CD14-positive monocyte (primary cell): ENCODE data around the gene TMEM117. TPM values are rescaled to one million over a fixed set of nuclear protein-coding genes. Genes with fewer than 3 reads are reported as not detected.

Experiments used
- DNase-seq, 3 donors: peaks; one replicate each; pipeline ENCODE4 v3.0.0-alpha.2; 2011 to 2022
- H2AFZ ChIP-seq: 2 replicates; pipeline ENCODE4 v1.6.0; 2012; ENCODE audit warnings: mild to moderate bottlenecking, low read depth, low read length, inconsistent platforms; ENCODE audit not compliant: insufficient read depth, poor library complexity, severe bottlenecking
- H3K27ac ChIP-seq, 2 donors: 1 replicate in 1 of 2; 2 replicates in 1 of 2; pipeline ENCODE4 v1.5.1; 2012 to 2013; ENCODE audit warnings: low read length in 2 of 2, control low read depth in 1 of 2, inconsistent platforms in 1 of 2, low read depth in 1 of 2, mild to moderate bottlenecking in 1 of 2
- H3K27me3 ChIP-seq, 2 donors: one replicate each; pipeline versions ENCODE4 v1.6.0 to v1.6.1; 2011 to 2013; ENCODE audit warnings: low read length in 2 of 2; ENCODE audit not compliant: control insufficient read depth in 2 of 2, insufficient read depth in 2 of 2
- H3K36me3 ChIP-seq, 2 donors: replicated peaks in 1 of 2; 1 replicate in 1 of 2; 2 replicates in 1 of 2; pipeline versions ENCODE4 v1.5.1 to v1.6.1; 2012 to 2013; ENCODE audit warnings: low read length in 2 of 2, control low read depth in 1 of 2, inconsistent platforms in 1 of 2, mild to moderate bottlenecking in 1 of 2; ENCODE audit not compliant: insufficient read depth in 2 of 2, control insufficient read depth in 1 of 2
- H3K4me1 ChIP-seq, 2 donors: 1 replicate in 1 of 2; 2 replicates in 1 of 2; pipeline versions ENCODE4 v1.5.1 to v1.6.1; 2012 to 2013; ENCODE audit warnings: low read length in 2 of 2, control low read depth in 1 of 2, inconsistent platforms in 1 of 2, mild to moderate bottlenecking in 1 of 2, moderate library complexity in 1 of 2; ENCODE audit not compliant: insufficient read depth in 2 of 2, control insufficient read depth in 1 of 2
- H3K4me2 ChIP-seq: replicated peaks from 2 replicates; pipeline ENCODE3; 2012; ENCODE audit warnings: low read length, moderate library complexity, mild to moderate bottlenecking; ENCODE audit not compliant: poor library complexity, severe bottlenecking; ENCODE audit errors: extremely low read depth
- H3K4me3 ChIP-seq, 3 experiments: fragments of 200-600 bp in 1 of 3; sonication (generic) in 1 of 3; replicated peaks in 1 of 3; 1 replicate in 2 of 3; 2 replicates in 1 of 3; pipeline ENCODE4 v1.5.1; 2011 to 2013; ENCODE audit warnings: low read length in 3 of 3, mild to moderate bottlenecking in 3 of 3, control low read depth in 2 of 3, low read depth in 2 of 3, inconsistent platforms in 1 of 3, moderate library complexity in 1 of 3
- H3K79me2 ChIP-seq: 2 replicates; pipeline ENCODE4 v1.6.0; 2012; ENCODE audit warnings: mild to moderate bottlenecking, control low read depth, inconsistent platforms, low read length, moderate library complexity; ENCODE audit not compliant: insufficient read depth
- H3K9ac ChIP-seq: 2 replicates; pipeline ENCODE4 v1.6.0; 2017; ENCODE audit warnings: low read length, mild to moderate bottlenecking; ENCODE audit not compliant: insufficient read depth, poor library complexity, severe bottlenecking
- H3K9me3 ChIP-seq, 2 donors: replicated peaks in 1 of 2; 1 replicate in 1 of 2; 2 replicates in 1 of 2; pipeline versions ENCODE4 v1.5.1 to v1.6.1; 2012 to 2013; ENCODE audit warnings: low read length in 2 of 2, control low read depth in 1 of 2; ENCODE audit not compliant: control insufficient read depth in 1 of 2, insufficient read depth in 1 of 2
- H4K20me1 ChIP-seq: 2 replicates; pipeline ENCODE4 v1.6.0; 2012; ENCODE audit warnings: mild to moderate bottlenecking, low read length, control low read depth, moderate library complexity; ENCODE audit not compliant: insufficient read depth
- H3K27ac Mint-ChIP-seq, 7 donors: one replicate each; pipeline ENCODE4 v1.8.0; 2020; ENCODE audit warnings: mild to moderate bottlenecking in 7 of 7, mixed read lengths in 7 of 7, moderate library complexity in 6 of 7, inconsistent platforms in 2 of 7
- H3K27me3 Mint-ChIP-seq, 3 donors: one replicate each; pipeline ENCODE4 v1.8.0; 2021 to 2022; ENCODE audit warnings: low read depth in 3 of 3, mild to moderate bottlenecking in 3 of 3, mixed read lengths in 3 of 3, moderate library complexity in 3 of 3, inconsistent platforms in 1 of 3
- H3K36me3 Mint-ChIP-seq, 2 donors: one replicate each; pipeline ENCODE4 v1.8.0; 2020; ENCODE audit warnings: mixed read lengths in 2 of 2, inconsistent platforms in 1 of 2, mild to moderate bottlenecking in 1 of 2
- H3K4me1 Mint-ChIP-seq: one replicate; pipeline ENCODE4 v1.8.0; 2020; ENCODE audit warnings: mild to moderate bottlenecking, mixed read lengths
- H3K4me3 Mint-ChIP-seq, 2 donors: one replicate each; pipeline ENCODE4 v1.8.0; 2020; ENCODE audit warnings: mild to moderate bottlenecking in 2 of 2, mixed read lengths in 2 of 2, moderate library complexity in 1 of 2
- H3K9me3 Mint-ChIP-seq, 7 donors: one replicate each; pipeline ENCODE4 v1.8.0; 2020 to 2022; ENCODE audit warnings: mixed read lengths in 7 of 7, mild to moderate bottlenecking in 6 of 7, moderate library complexity in 6 of 7, inconsistent platforms in 2 of 7
- CTCF ChIP-seq: fragments of 200-600 bp; IDR thresholded peaks from one replicate; pipeline ENCODE4 v1.8.0; 2022; ENCODE audit warnings: antibody characterized with exemption, mild to moderate bottlenecking
- intact Hi-C, 2 donors: fragments of 100-400 bp; cut with micrococcal nuclease; formaldehyde crosslinking; loops; one replicate each; pipeline versions ENCODE4 v1.15.0 to v1.15.1; 2023
- polyA plus RNA-seq, 3 donors: library from polyadenylated mRNA; depleted of rRNA in 1 of 3; unstranded in 2 of 3; stranded (reverse) in 1 of 3; fragments of 300-500 nt in 2 of 3; fragments of >200 nt in 1 of 3; fragmentation: Illumina TruSeq in 2 of 3; gene quantifications; 1 replicate in 2 of 3; 2 replicates in 1 of 3; pipeline ENCODE4 v1.2.3, GENCODE V29; 2012 to 2021

TMEM117 gene
- polyA plus RNA-seq, 3 donors, result 0.11 to 0.42 TPM; not detected in 1

GRCh38 chr12:44342371-44342770 is 506.5 kb downstream of the TMEM117 start:
- peaks cover 3 to 6% of the 10 kb centered on the region in 2 donors for H3K9me3 ChIP-seq
- H4K20me1 ChIP-seq, result no peaks in the 10 kb centered on the region
- H3K36me3 ChIP-seq, result no peaks in the 10 kb centered on the region
- no peak overlapping the region for H2AFZ ChIP-seq
- no peaks in the 10 kb centered on the region for H3K4me1 ChIP-seq
- no peak for DNase-seq
- H3K9ac ChIP-seq, result no peak overlapping the region
- H3K4me3 ChIP-seq, result no peak overlapping the region
- H3K4me3 Mint-ChIP-seq, result no peak overlapping the region
- no peaks in the 10 kb centered on the region for H3K27me3 ChIP-seq
- H3K79me2 ChIP-seq, result no peaks in the 10 kb centered on the region
- TF ChIP-seq CTCF, result no peak
- H3K27ac Mint-ChIP-seq, result no peak overlapping the region
- H3K9me3 Mint-ChIP-seq, result peaks cover 0 to 8% (median 0%) of the 10 kb centered on the region in 7 donors
- no peak overlapping the region for H3K27ac ChIP-seq
- intact Hi-C loops, result no loop called here
- H3K4me2 ChIP-seq, result no peak overlapping the region
- H3K4me1 Mint-ChIP-seq, result no peaks in the 10 kb centered on the region
- no peaks in the 10 kb centered on the region for H3K36me3 Mint-ChIP-seq
- no peaks in the 10 kb centered on the region for H3K27me3 Mint-ChIP-seq

- Histone ChIP-seq H3K27ac (no peak overlapping the region), H3K9ac (no peak overlapping the region), H3K27me3 (no peaks in the 10 kb centered on the region), H3K4me1 (no peaks in the 10 kb centered on the region), H3K4me3 (no peak overlapping the region), H4K20me1 (no peaks in the 10 kb centered on the region), H3K9me3 (peaks cover 3 to 6% of the 10 kb centered on the region in 2 donors), H3K4me2 (no peak overlapping the region), H2AFZ (no peak overlapping the region), H3K36me3 (no peaks in the 10 kb centered on the region), H3K79me2 (no peaks in the 10 kb centered on the region)
- H3K9me3 Mint-ChIP-seq, result peaks cover 0 to 6% (median 0%) of the 10 kb centered on the region in 7 donors
- intact Hi-C loops, result no loop called here
- no peaks in the 10 kb centered on the region for H3K4me1 Mint-ChIP-seq
- no peak for DNase-seq
- TF ChIP-seq CTCF, result no peak
- H3K36me3 Mint-ChIP-seq, result no peaks in the 10 kb centered on the region
- no peak overlapping the region for H3K27ac Mint-ChIP-seq
- H3K4me3 Mint-ChIP-seq, result no peak overlapping the region
- no peaks in the 10 kb centered on the region for H3K27me3 Mint-ChIP-seq
Observed at GRCh38 chr12:44347145-44347544, 511.3 kb downstream of the TMEM117 start.
